Glutamatergic neuron (in vitro differentiated cells): ENCODE results near the gene ABCD4. TPM values are rescaled to one million over a fixed set of nuclear protein-coding genes. Genes with fewer than 3 reads are reported as not detected.

Experiments
- DNase-seq: peaks from one replicate; pipeline ENCODE4 v3.0.0; 2022
- H3K27ac Mint-ChIP-seq: one replicate; pipeline ENCODE4 v1.8.0; 2020; ENCODE audit warnings: mild to moderate bottlenecking, mixed read lengths, inconsistent platforms; ENCODE audit not compliant: unreplicated experiment
- H3K27me3 Mint-ChIP-seq: one replicate; pipeline ENCODE4 v1.8.0; 2020; ENCODE audit warnings: mild to moderate bottlenecking, moderate library complexity, mixed read lengths, inconsistent platforms; ENCODE audit not compliant: unreplicated experiment
- H3K36me3 Mint-ChIP-seq: one replicate; pipeline ENCODE4 v1.8.0; 2020; ENCODE audit warnings: mild to moderate bottlenecking, mixed read lengths, inconsistent platforms; ENCODE audit not compliant: unreplicated experiment
- H3K4me1 Mint-ChIP-seq: one replicate; pipeline ENCODE4 v1.8.0; 2020; ENCODE audit warnings: mild to moderate bottlenecking, low read depth, mixed read lengths, inconsistent platforms; ENCODE audit not compliant: unreplicated experiment
- H3K4me3 Mint-ChIP-seq: one replicate; pipeline ENCODE4 v1.8.0; 2020; ENCODE audit warnings: mild to moderate bottlenecking, mixed read lengths, inconsistent platforms; ENCODE audit not compliant: unreplicated experiment
- H3K9me3 Mint-ChIP-seq: one replicate; pipeline ENCODE4 v1.8.0; 2020; ENCODE audit warnings: mild to moderate bottlenecking, moderate library complexity, mixed read lengths, inconsistent platforms; ENCODE audit not compliant: unreplicated experiment
- CTCF ChIP-seq: fragments of 200-600 bp; sonication (generic); IDR thresholded peaks from one replicate; pipeline ENCODE4 v1.5.0; 2021; ENCODE audit not compliant: partially characterized antibody, unreplicated experiment
- total RNA-seq: library from RNA; stranded (reverse); fragmentation: NEBNext Ultra II Directional; extraction: Animal tissue kit (Norgen Biotek cat#: 25700); gene quantifications from one replicate; pipeline ENCODE4 v1.2.1, GENCODE V29; 2021; ENCODE audit not compliant: unreplicated experiment

ABCD4 gene
- total RNA-seq, 1 donor from 2014 or later = 73.7 TPM

- Mint-ChIP-seq H3K4me1 (no peaks in the 10 kb centered on the region), H3K36me3 (no peaks in the 10 kb centered on the region), H3K27me3 (peaks cover 8% of the 10 kb centered on the region), H3K27ac (no peak overlapping the region), H3K9me3 (no peaks in the 10 kb centered on the region), H3K4me3 (no peak overlapping the region)
- no peak for TF ChIP-seq CTCF
- no peak for DNase-seq
Measured at GRCh38 chr14:74314576-74314975, 11.8 kb upstream of the ABCD4 start.

GRCh38 chr14:74313601-74314000, 10.9 kb upstream of the ABCD4 start:
- DNase-seq = no peak
- H3K36me3 Mint-ChIP-seq = no peaks in the 10 kb centered on the region

GRCh38 chr14:74312161-74312560, 9.4 kb upstream of the ABCD4 start:
- Mint-ChIP-seq H3K36me3 (no peaks in the 10 kb centered on the region), H3K4me3 (no peak overlapping the region), H3K27me3 (peaks cover 5% of the 10 kb centered on the region), H3K4me1 (no peaks in the 10 kb centered on the region), H3K9me3 (no peaks in the 10 kb centered on the region), H3K27ac (no peak overlapping the region)
- no peak for DNase-seq
- no peak for TF ChIP-seq CTCF

More at GRCh38 chr14:74313601-74314000, 10.9 kb upstream of the ABCD4 start:
- Mint-ChIP-seq H3K4me1 (no peaks in the 10 kb centered on the region), H3K27me3 (peaks cover 5% of the 10 kb centered on the region), H3K4me3 (no peak overlapping the region), H3K27ac (no peak overlapping the region), H3K9me3 (no peaks in the 10 kb centered on the region)
- no peak for TF ChIP-seq CTCF

GRCh38 chr14:74309125-74310022, 6.6 kb upstream of the ABCD4 start:
- no peak for TF ChIP-seq CTCF
- no peak overlapping the region for H3K27ac Mint-ChIP-seq
- H3K4me1 Mint-ChIP-seq = no peaks in the 10 kb centered on the region
- H3K4me3 Mint-ChIP-seq = no peak overlapping the region
- H3K36me3 Mint-ChIP-seq = no peaks in the 10 kb centered on the region
- no peaks in the 10 kb centered on the region for H3K9me3 Mint-ChIP-seq
- no peaks in the 10 kb centered on the region for H3K27me3 Mint-ChIP-seq
- DNase-seq = no peak

GRCh38 chr14:74308695-74309094, 6.0 kb upstream of the ABCD4 start:
- TF ChIP-seq CTCF = no peak
- no peaks in the 10 kb centered on the region for H3K27me3 Mint-ChIP-seq
- no peaks in the 10 kb centered on the region for H3K9me3 Mint-ChIP-seq
- no peak overlapping the region for H3K4me3 Mint-ChIP-seq
- DNase-seq = no peak
- H3K36me3 Mint-ChIP-seq = no peaks in the 10 kb centered on the region
- H3K27ac Mint-ChIP-seq = no peak overlapping the region
- no peaks in the 10 kb centered on the region for H3K4me1 Mint-ChIP-seq
